HCT116 (cell line): Measurements from ENCODE around the gene C2orf76. TPM values are rescaled to one million over a fixed set of nuclear protein-coding genes. Genes with fewer than 3 reads are reported as not detected.

Experiments used
- ATAC-seq: fragments of 200-7000 bp; cut with Tn5 transposase; 2 replicates; pipeline ENCODE4 v1.9.1; 2020; ENCODE audit warnings: mild to moderate bottlenecking, moderate library complexity
- BruUV-seq: library from RNA; stranded (reverse); fragments of 400-500 nt; replicated peaks from 2 replicates; lab custom pipeline; 2021; lab: Mats Ljungman, UMichigan
- CTCF ChIA-PET: fragments of 300-600 bp; sonication (Branson Sonifier 250); formaldehyde crosslinking; loops from one replicate; lab custom pipeline; 2021; ENCODE audit warnings: antibody characterized with exemption; lab: Charles Lee
- POLR2A ChIA-PET: fragments of 300-600, 350-600 bp; sonication (Branson Sonifier 250); formaldehyde crosslinking; loops from one replicate; lab custom pipeline; 2021; ENCODE audit warnings: antibody characterized with exemption; lab: Charles Lee
- RAD21 ChIA-PET, 2 experiments: fragments of 300-600 bp; sonication (Branson Sonifier 250); formaldehyde crosslinking; loops; one replicate each; lab custom pipeline; 2023; ENCODE audit warnings: low total read pairs in 2 of 2; ENCODE audit not compliant: uncharacterized antibody in 2 of 2, unreplicated experiment in 2 of 2, low non-redundant PET in 1 of 2; lab: Charles Lee
- DNase-seq: peaks from one replicate; pipeline ENCODE4 v3.0.0-alpha.2; 2010; ENCODE audit warnings: low read depth, low spot score
- H2AFZ ChIP-seq: fragments of 200-600 bp; shearing (Covaris generic), sonication (generic); 2 replicates; pipeline ENCODE4 v1.6.1; 2017; ENCODE audit warnings: low read depth, mixed run types, mixed read lengths, antibody characterized with exemption, low read length; ENCODE audit not compliant: poor library complexity, severe bottlenecking
- H3K27ac ChIP-seq: 2 replicates; pipeline ENCODE4 v1.5.1; 2012; ENCODE audit warnings: low read depth, low read length
- H3K27me3 ChIP-seq: fragments of 200-600 bp; sonication (generic); 2 replicates; pipeline ENCODE4 v1.6.1; 2016; ENCODE audit warnings: mixed run types, low read length, mixed read lengths; ENCODE audit not compliant: insufficient read depth
- H3K36me3 ChIP-seq, 2 experiments: fragments of 200-500 bp in 1 of 2; fragments of 200-600 bp in 1 of 2; sonication (Bioruptor generic) in 1 of 2; sonication (generic) in 1 of 2; 2 replicates each; pipeline versions ENCODE4 v1.5.1 to v1.6.1; 2014 to 2016; ENCODE audit warnings: low read length in 2 of 2, inconsistent platforms in 1 of 2, mixed read lengths in 1 of 2, mixed run types in 1 of 2; ENCODE audit not compliant: insufficient read depth in 2 of 2, control insufficient read depth in 1 of 2
- H3K4me1 ChIP-seq, 2 experiments: fragments of 200-600 bp in 1 of 2; sonication (generic) in 1 of 2; 2 replicates each; pipeline versions ENCODE4 v1.5.1 to v1.6.1; 2012 to 2017; ENCODE audit warnings: low read length in 2 of 2, inconsistent platforms in 1 of 2, mild to moderate bottlenecking in 1 of 2, mixed read lengths in 1 of 2, mixed run types in 1 of 2, moderate library complexity in 1 of 2; ENCODE audit not compliant: insufficient read depth in 2 of 2, control insufficient read depth in 1 of 2
- H3K4me2 ChIP-seq: fragments of 200-600 bp; sonication (generic); 2 replicates; pipeline ENCODE4 v1.6.1; 2017; ENCODE audit warnings: mixed run types, low read length, mixed read lengths
- H3K4me3 ChIP-seq, 2 experiments: fragments of 200-600 bp in 1 of 2; sonication (generic) in 1 of 2; replicated peaks in 1 of 2; 2 replicates each; pipeline ENCODE4 v1.5.1; 2011 to 2016; ENCODE audit warnings: low read length in 2 of 2, control low read depth in 1 of 2, low read depth in 1 of 2, mild to moderate bottlenecking in 1 of 2, mixed read lengths in 1 of 2, mixed run types in 1 of 2
- H3K79me2 ChIP-seq: fragments of 200-600 bp; sonication (generic); 2 replicates; pipeline ENCODE4 v1.6.1; 2017; ENCODE audit warnings: mild to moderate bottlenecking, mixed run types, low read length, moderate library complexity, mixed read lengths; ENCODE audit not compliant: insufficient read depth
- H3K9ac ChIP-seq: fragments of 200-600 bp; sonication (generic); 2 replicates; pipeline ENCODE4 v1.6.1; 2016; ENCODE audit warnings: low read length, mixed read lengths
- H3K9me2 ChIP-seq: fragments of 200-600 bp; sonication (generic), shearing (Covaris generic); 2 replicates; pipeline ENCODE4 v1.6.1; 2017; ENCODE audit warnings: mixed run types, mild to moderate bottlenecking, moderate library complexity; ENCODE audit not compliant: insufficient read depth
- H3K9me3 ChIP-seq, 2 experiments: fragments of 200-500 bp in 1 of 2; fragments of 200-600 bp in 1 of 2; sonication (Bioruptor generic) in 1 of 2; sonication (generic) in 1 of 2; 2 replicates each; pipeline ENCODE4 v1.6.1; 2014 to 2017; ENCODE audit warnings: low read length in 2 of 2, mixed read lengths in 2 of 2, inconsistent platforms in 1 of 2, low read depth in 1 of 2, mild to moderate bottlenecking in 1 of 2, mixed run types in 1 of 2, moderate library complexity in 1 of 2; ENCODE audit not compliant: control insufficient read depth in 1 of 2, insufficient read depth in 1 of 2
- H4K20me1 ChIP-seq: fragments of 200-600 bp; sonication (generic), shearing (Covaris generic); 2 replicates; pipeline ENCODE4 v1.6.1; 2017; ENCODE audit warnings: mixed run types, mild to moderate bottlenecking, moderate library complexity; ENCODE audit not compliant: insufficient read depth
- ATF3 ChIP-seq: IDR thresholded peaks from 2 replicates; pipeline ENCODE4 v1.6.1; 2012
- CBX3 ChIP-seq: IDR thresholded peaks from 2 replicates; pipeline ENCODE4 v1.6.1; 2012; ENCODE audit warnings: low read depth
- EGR1 ChIP-seq: IDR thresholded peaks from 2 replicates; pipeline ENCODE4 v1.6.1; 2012; ENCODE audit warnings: low read depth
- ELF1 ChIP-seq: IDR thresholded peaks from 2 replicates; pipeline ENCODE4 v1.6.1; 2012; ENCODE audit warnings: low read depth, borderline replicate concordance
- EZH2 ChIP-seq: fragments of 200-600 bp; sonication (generic); IDR thresholded peaks from 2 replicates; pipeline ENCODE4 v1.6.1; 2017; ENCODE audit warnings: antibody characterized with exemption, mixed run types
- EZH2phosphoT487 ChIP-seq: fragments of 200-600 bp; IDR thresholded peaks from 2 replicates; pipeline ENCODE4 v1.6.1; 2018; ENCODE audit warnings: antibody characterized with exemption, borderline replicate concordance
- JUND ChIP-seq: IDR thresholded peaks from 2 replicates; pipeline ENCODE4 v1.6.1; 2012
- POLR2A ChIP-seq: IDR thresholded peaks from 2 replicates; pipeline ENCODE4 v1.7.0; 2011; ENCODE audit warnings: borderline replicate concordance; ENCODE audit not compliant: insufficient read depth, insufficient read length; ENCODE audit errors: extremely low read depth
- POLR2AphosphoS5 ChIP-seq: IDR thresholded peaks from 2 replicates; pipeline ENCODE4 v1.6.1; 2011; ENCODE audit warnings: mild to moderate bottlenecking, low read depth, low read length, moderate library complexity
- RAD21 ChIP-seq: IDR thresholded peaks from 2 replicates; pipeline ENCODE4 v1.6.1; 2012; ENCODE audit warnings: low read depth, mild to moderate bottlenecking
- REST ChIP-seq: IDR thresholded peaks from 2 replicates; pipeline ENCODE4 v1.6.1; 2012; ENCODE audit warnings: low read depth
- SP1 ChIP-seq: IDR thresholded peaks from 2 replicates; pipeline ENCODE4 v1.6.1; 2012; ENCODE audit warnings: low read depth
- SRF ChIP-seq: IDR thresholded peaks from 2 replicates; pipeline ENCODE4 v1.6.1; 2012; ENCODE audit warnings: low read depth
- TCF7L2 ChIP-seq: IDR thresholded peaks from 2 replicates; pipeline ENCODE4 v1.7.0; 2011; ENCODE audit warnings: borderline replicate concordance, inconsistent platforms; ENCODE audit not compliant: insufficient read depth, insufficient read length; ENCODE audit errors: extremely low read depth
- YY1 ChIP-seq: IDR thresholded peaks from 2 replicates; pipeline ENCODE4 v1.6.1; 2011; ENCODE audit warnings: low read length, low read depth, moderate library complexity, mild to moderate bottlenecking; ENCODE audit not compliant: insufficient replicate concordance; ENCODE audit errors: extremely low read depth
- ZBTB33 ChIP-seq: IDR thresholded peaks from 2 replicates; pipeline ENCODE4 v1.6.1; 2011; ENCODE audit warnings: mild to moderate bottlenecking, low read length, moderate library complexity; ENCODE audit not compliant: insufficient replicate concordance; ENCODE audit errors: extremely low read depth
- intact Hi-C: fragments of 100-400 bp; cut with micrococcal nuclease; formaldehyde crosslinking; loops from 2 replicates; pipeline ENCODE4 v1.10.0; 2022
- total RNA-seq: library from RNA; stranded (reverse); gene quantifications from one replicate; pipeline ENCODE4 v1.2.1, GENCODE V29; 2021; ENCODE audit not compliant: unreplicated experiment
- TF ChIP-seq, protein P1 (sequence below), 3 experiments: fragments of 200-600 bp in 1 of 3; sonication (generic) in 1 of 3; IDR thresholded peaks in 2 of 3; conservative IDR thresholded peaks in 1 of 3; 2 replicates each; pipeline ENCODE4 v1.5.1; 2012 to 2017; ENCODE audit warnings: low read depth in 2 of 3, low read length in 2 of 3, antibody characterized with exemption in 1 of 3, borderline replicate concordance in 1 of 3, control low read depth in 1 of 3, mild to moderate bottlenecking in 1 of 3, mixed read lengths in 1 of 3, mixed run types in 1 of 3, moderate library complexity in 1 of 3; ENCODE audit not compliant: insufficient read depth in 1 of 3

The C2orf76 gene
- total RNA-seq, 1 experiment from 2014 or later, result 10.5 TPM

- no peak overlapping the region for H2AFZ ChIP-seq
- POLR2A ChIA-PET, result interaction anchor here (0.6 kb wide), 1 partner anchor 588 kb away, joined by 4 read pairs; no protein-coding TSS in a partner anchor
These were observed 101.6 kb downstream of the C2orf76 start for GRCh38 chr2:119264781-119265692.

More at GRCh38 chr2:119264781-119265692, 101.6 kb downstream of the C2orf76 start:
- no peaks in the 10 kb centered on the region for H4K20me1 ChIP-seq
- H3K4me1 ChIP-seq, result no peaks in the 10 kb centered on the region
- TF ChIP-seq TCF7L2 (no peak), SP1 (no peak), ATF3 (no peak), EZH2 (no peak), POLR2AphosphoS5 (no peak), JUND (no peak), REST (no peak), SRF (no peak), YY1 (no peak), POLR2A (no peak), ZBTB33 (no peak), EZH2phosphoT487 (no peak), ELF1 (no peak), CBX3 (no peak), EGR1 (no peak), RAD21 (peak; percentile 91)
- TF ChIP-seq, protein P1, sequence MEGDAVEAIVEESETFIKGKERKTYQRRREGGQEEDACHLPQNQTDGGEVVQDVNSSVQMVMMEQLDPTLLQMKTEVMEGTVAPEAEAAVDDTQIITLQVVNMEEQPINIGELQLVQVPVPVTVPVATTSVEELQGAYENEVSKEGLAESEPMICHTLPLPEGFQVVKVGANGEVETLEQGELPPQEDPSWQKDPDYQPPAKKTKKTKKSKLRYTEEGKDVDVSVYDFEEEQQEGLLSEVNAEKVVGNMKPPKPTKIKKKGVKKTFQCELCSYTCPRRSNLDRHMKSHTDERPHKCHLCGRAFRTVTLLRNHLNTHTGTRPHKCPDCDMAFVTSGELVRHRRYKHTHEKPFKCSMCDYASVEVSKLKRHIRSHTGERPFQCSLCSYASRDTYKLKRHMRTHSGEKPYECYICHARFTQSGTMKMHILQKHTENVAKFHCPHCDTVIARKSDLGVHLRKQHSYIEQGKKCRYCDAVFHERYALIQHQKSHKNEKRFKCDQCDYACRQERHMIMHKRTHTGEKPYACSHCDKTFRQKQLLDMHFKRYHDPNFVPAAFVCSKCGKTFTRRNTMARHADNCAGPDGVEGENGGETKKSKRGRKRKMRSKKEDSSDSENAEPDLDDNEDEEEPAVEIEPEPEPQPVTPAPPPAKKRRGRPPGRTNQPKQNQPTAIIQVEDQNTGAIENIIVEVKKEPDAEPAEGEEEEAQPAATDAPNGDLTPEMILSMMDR (IDR thresholded peaks at IDR 0.05 in 2 of 3, conservative IDR thresholded peaks at IDR 0.05 in 1 of 3; ENCODE audit: borderline replicate concordance in 1 of 3, insufficient read depth in 1 of 3, low read depth in 2 of 3, low read length in 2 of 3), result peak; percentile 83 to 91 (median 84)
- TF ChIP-seq, all 23 proteins: peak for 2
- Histone ChIP-seq H3K27me3 (no peaks in the 10 kb centered on the region), H3K4me3 (no peak overlapping the region), H3K4me2 (no peak overlapping the region), H3K9me3 (no peaks in the 10 kb centered on the region), H3K36me3 (peaks cover 2 to 5% of the 10 kb centered on the region in 2 experiments; a peak in 1 of 4 replicates), H3K9ac (no peak overlapping the region), H3K9me2 (no peaks in the 10 kb centered on the region), H3K79me2 (no peaks in the 10 kb centered on the region), H3K27ac (no peak overlapping the region)
- intact Hi-C loops, result loop anchor here (1.0 kb wide), 2 partner anchors 31 to 254 kb away; no protein-coding TSS in a partner anchor
- BruUV-seq, result no TSS peak
- ATAC-seq (peak; percentile 99), DNase-seq (peak; percentile 24)
- ChIA-PET RAD21 (no interaction called here), CTCF (interaction anchor here (0.7 to 1.4 kb wide), 3 partner anchors 11 to 46 kb away, joined by 3 to 4 read pairs (median 3); no protein-coding TSS in a partner anchor)
